Prostate gland (tissue), 2 donors: ENCODE results near the gene FCMR. TPM values are rescaled to one million over a fixed set of nuclear protein-coding genes. Genes with fewer than 3 reads are reported as not detected.

Source experiments
- DNase-seq: peaks from one replicate; pipeline ENCODE4 v3.0.0-alpha.2; 2019; ENCODE audit warnings: low spot score
- H3K27ac ChIP-seq, 2 donors: fragments of 200-600 bp; sonication (generic); 2 replicates each; pipeline ENCODE4 v1.5.1; 2017 to 2019
- H3K27me3 ChIP-seq: fragments of 200-600 bp; sonication (generic); replicated peaks from 2 replicates; pipeline ENCODE4 v1.5.1; 2019; ENCODE audit not compliant: insufficient read depth
- H3K36me3 ChIP-seq, 2 donors: fragments of 200-600 bp; sonication (generic); 1 replicate in 1 of 2; 2 replicates in 1 of 2; pipeline versions ENCODE4 v1.5.1 to v1.8.1; 2017 to 2019
- H3K4me1 ChIP-seq: fragments of 200-600 bp; sonication (generic); replicated peaks from 2 replicates; pipeline ENCODE4 v1.5.1; 2019
- H3K4me3 ChIP-seq, 2 donors: fragments of 200-600 bp; sonication (generic); 2 replicates each; pipeline ENCODE4 v1.5.1; 2017 to 2019
- H3K9me3 ChIP-seq: fragments of 200-600 bp; sonication (generic); 2 replicates; pipeline ENCODE4 v1.5.1; 2017
- CTCF ChIP-seq, 4 experiments: fragments of 200-600 bp in 2 of 4; fragments of 450-650 bp in 2 of 4; sonication (generic) in 2 of 4; IDR thresholded peaks; 1 replicate in 3 of 4; 2 replicates in 1 of 4; pipeline ENCODE4 v1.5.1; 2016 to 2019; ENCODE audit warnings: antibody characterized with exemption in 4 of 4, mild to moderate bottlenecking in 2 of 4, moderate library complexity in 2 of 4
- POLR2A ChIP-seq: fragments of 450-650 bp; IDR thresholded peaks from one replicate; pipeline ENCODE4 v1.6.1; 2016; ENCODE audit warnings: antibody characterized with exemption, mild to moderate bottlenecking
- POLR2AphosphoS5 ChIP-seq: sonication (generic); formaldehyde crosslinking; IDR thresholded peaks from one replicate; pipeline ENCODE4 v1.6.1; 2017; ENCODE audit warnings: antibody characterized with exemption
- WGBS: methylation state at CpG from one replicate; pipeline ENCODE4 v1.1.5; 2018; 5-methylcytosine and 5-hydroxymethylcytosine counted together
- intact Hi-C: fragments of 100-400 bp; cut with DNase I; formaldehyde crosslinking; loops from one replicate; pipeline ENCODE4 v1.14.2; 2022
- total RNA-seq, 2 donors: library from RNA; depleted of rRNA; stranded (reverse); fragments of >200 nt; gene quantifications; one replicate each; pipeline ENCODE4 v1.1.0, GENCODE V29; 2016

FCMR gene
- total RNA-seq, 2 donors from 2014 or later, result 1.7 to 2.2 TPM

DNA sequence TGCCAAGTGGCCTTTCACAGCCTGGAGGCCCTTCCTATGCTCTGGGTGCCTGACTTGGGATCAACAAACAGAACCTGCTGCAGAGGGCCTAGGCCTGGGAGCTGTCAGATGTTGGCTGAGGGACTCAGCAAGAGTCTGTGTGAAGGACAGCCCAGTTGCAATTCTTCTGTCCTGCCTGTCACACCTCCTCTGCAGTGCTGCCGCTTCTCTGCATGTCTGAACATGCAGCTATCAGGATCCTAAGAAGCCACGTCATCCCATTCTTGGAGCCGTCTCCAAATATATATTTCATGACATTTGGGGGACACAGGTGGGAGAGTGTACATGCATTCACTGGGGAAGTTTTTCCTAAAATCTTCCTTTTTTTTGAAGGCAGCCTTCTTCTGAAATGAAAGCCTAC, 39.9 kb upstream of the FCMR start:
- intact Hi-C loops, result no loop called here
- Histone ChIP-seq H3K4me1 (no peaks in the 10 kb centered on the region), H3K27ac (no peak overlapping the region), H3K9me3 (no peaks in the 10 kb centered on the region), H3K4me3 (no peak overlapping the region), H3K36me3 (no peaks in the 10 kb centered on the region), H3K27me3 (no peaks in the 10 kb centered on the region)
- no peak for DNase-seq
- 33% methylated on average over 3 of the region's 3 CpGs for WGBS
- TF ChIP-seq POLR2AphosphoS5, result no peak
- TF ChIP-seq CTCF (IDR thresholded peaks at IDR 0.05), result no peak
- no peak for TF ChIP-seq POLR2A

DNA sequence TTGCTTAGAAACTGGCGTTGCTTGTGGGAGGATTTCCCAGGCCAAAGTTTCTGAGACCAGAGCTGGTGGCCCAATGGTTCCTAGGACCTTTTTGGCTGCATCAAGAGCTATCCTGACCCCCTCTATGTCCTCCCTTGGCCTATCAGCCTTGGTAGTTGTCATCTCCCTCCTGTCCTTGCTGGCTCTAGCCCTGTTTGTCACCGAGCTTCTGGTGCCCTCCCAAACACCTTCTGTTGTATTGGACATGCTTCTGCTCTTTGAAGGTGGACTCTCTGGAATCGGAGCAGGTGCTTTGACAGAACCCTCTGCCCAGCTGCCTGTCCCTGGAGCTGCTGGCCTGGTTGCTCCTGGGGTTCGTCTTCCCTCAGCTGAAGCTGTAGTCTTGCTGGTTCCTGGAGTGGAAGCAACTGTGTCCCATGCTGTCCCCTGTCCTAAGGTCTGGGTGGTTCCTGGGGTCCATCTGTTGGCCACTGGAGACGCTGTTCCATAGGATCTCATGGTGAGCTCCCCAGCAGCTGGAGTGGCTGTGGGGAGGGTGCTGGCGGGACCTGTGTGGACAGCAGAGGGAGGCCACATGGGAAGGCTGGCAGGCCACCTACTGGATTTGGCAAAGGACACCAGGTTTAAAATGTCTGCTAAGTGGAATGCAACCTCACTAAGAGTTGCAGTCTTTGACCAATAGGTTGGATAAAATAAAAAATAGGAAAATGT, 39.1 kb upstream of the FCMR start:
- 96% methylated on average over 6 of the region's 6 CpGs for WGBS
- intact Hi-C loops, result no loop called here
- no peaks in the 10 kb centered on the region for H3K4me1 ChIP-seq

GRCh38 chr1:206958144-206958543, 36.4 kb upstream of the FCMR start:
- Histone ChIP-seq H3K27ac (no peak overlapping the region), H3K4me1 (no peaks in the 10 kb centered on the region), H3K27me3 (no peaks in the 10 kb centered on the region), H3K9me3 (no peaks in the 10 kb centered on the region), H3K4me3 (no peak overlapping the region), H3K36me3 (no peaks in the 10 kb centered on the region)
- 98% methylated on average over 2 of the region's 2 CpGs for WGBS
- intact Hi-C loops, result no loop called here
- DNase-seq, result no peak
- TF ChIP-seq CTCF (IDR thresholded peaks at IDR 0.05) (no peak), POLR2A (no peak), POLR2AphosphoS5 (no peak)

More for the DNA sequence above, 39.1 kb upstream of the FCMR start:
- DNase-seq, result no peak
- Histone ChIP-seq H3K9me3 (no peaks in the 10 kb centered on the region), H3K27ac (no peak overlapping the region), H3K27me3 (no peaks in the 10 kb centered on the region), H3K4me3 (no peak overlapping the region), H3K36me3 (no peaks in the 10 kb centered on the region)
- TF ChIP-seq CTCF (IDR thresholded peaks at IDR 0.05), result no peak
- no peak for TF ChIP-seq POLR2A
- no peak for TF ChIP-seq POLR2AphosphoS5

- no peak for DNase-seq
- TF ChIP-seq POLR2A (no peak), POLR2AphosphoS5 (no peak), CTCF (IDR thresholded peaks at IDR 0.05) (no peak)
- no peaks in the 10 kb centered on the region for H3K9me3 ChIP-seq
- intact Hi-C loops, result no loop called here
- H3K27ac ChIP-seq, result no peak overlapping the region
- no peaks in the 10 kb centered on the region for H3K36me3 ChIP-seq
- no peaks in the 10 kb centered on the region for H3K27me3 ChIP-seq
- no peak overlapping the region for H3K4me3 ChIP-seq
- no peaks in the 10 kb centered on the region for H3K4me1 ChIP-seq
- WGBS, result 76% methylated on average over 5 of the region's 5 CpGs
Observed at GRCh38 chr1:206957639-206958038, 35.9 kb upstream of the FCMR start.
